ENCODE results near the gene EXD1.
"Not testable (repeated sequence)": the region's sequence is repeated elsewhere in the genome, so short reads cannot be mapped to it uniquely, and the experiment has no call there.

Gene EXD1

GRCh38 chr15:41153733-41154132 lies 76.8 kb downstream of the EXD1 start:
- no peak for TF ChIP-seq CTCF (IDR thresholded peaks at IDR 0.05; ENCODE audit: low read depth, low read length)
- no peak for DNase-seq (ENCODE audit: low read depth, low spot score)
- in situ Hi-C loops (cut with HindIII; ENCODE audit: low sequenced_read_pairs) = no loop called here
- H3K4me3 ChIP-seq (ENCODE audit: low read depth, low read length) = no peak overlapping the region

- DNase-seq (ENCODE audit: low read depth, low spot score) = no peak
- no peak overlapping the region for H3K4me3 ChIP-seq (ENCODE audit: low read depth, low read length)
- in situ Hi-C loops (cut with HindIII; ENCODE audit: low sequenced_read_pairs) = no loop called here
- no peak for TF ChIP-seq CTCF (IDR thresholded peaks at IDR 0.05; ENCODE audit: low read depth, low read length)
These were observed 79.0 kb downstream of the EXD1 start for GRCh38 chr15:41151451-41152005.

GRCh38 chr15:41150279-41150678 lies 80.3 kb downstream of the EXD1 start:
- no peak for TF ChIP-seq CTCF (IDR thresholded peaks at IDR 0.05; ENCODE audit: low read depth, low read length)
- no peak for DNase-seq (ENCODE audit: low read depth, low spot score)
- no peak overlapping the region for H3K4me3 ChIP-seq (ENCODE audit: low read depth, low read length)
- in situ Hi-C loops (cut with HindIII; ENCODE audit: low sequenced_read_pairs) = no loop called here

GRCh38 chr15:41148065-41148464 lies 82.5 kb downstream of the EXD1 start:
- in situ Hi-C loops (cut with HindIII; ENCODE audit: low sequenced_read_pairs) = no loop called here
- DNase-seq (ENCODE audit: low read depth, low spot score) = no peak
- TF ChIP-seq CTCF (IDR thresholded peaks at IDR 0.05; ENCODE audit: low read depth, low read length) = no peak
- no peak overlapping the region for H3K4me3 ChIP-seq (ENCODE audit: low read depth, low read length)

GRCh38 chr15:41139619-41140018 lies 90.9 kb downstream of the EXD1 start:
- in situ Hi-C loops (cut with HindIII; ENCODE audit: low sequenced_read_pairs) = no loop called here

GRCh38 chr15:41139112-41139511 lies 91.4 kb downstream of the EXD1 start:
- H3K4me3 ChIP-seq (ENCODE audit: low read depth, low read length); in situ Hi-C loops (cut with HindIII; ENCODE audit: low sequenced_read_pairs); DNase-seq (ENCODE audit: low read depth, low spot score): not testable (repeated sequence)

More at GRCh38 chr15:41139619-41140018, 90.9 kb downstream of the EXD1 start:
- no peak for DNase-seq (ENCODE audit: low read depth, low spot score)
- no peak for TF ChIP-seq CTCF (IDR thresholded peaks at IDR 0.05; ENCODE audit: low read depth, low read length)
- H3K4me3 ChIP-seq (ENCODE audit: low read depth, low read length) = no peak overlapping the region

- H3K4me3 ChIP-seq (ENCODE audit: low read depth, low read length); DNase-seq (ENCODE audit: low read depth, low spot score); in situ Hi-C loops (cut with HindIII; ENCODE audit: low sequenced_read_pairs): not testable (repeated sequence)
These were observed 95.0 kb downstream of the EXD1 start for GRCh38 chr15:41135580-41135979.

- no peak overlapping the region for H3K4me3 ChIP-seq (ENCODE audit: low read depth, low read length)
- in situ Hi-C loops (cut with HindIII; ENCODE audit: low sequenced_read_pairs) = no loop called here
- DNase-seq (ENCODE audit: low read depth, low spot score) = no peak
- no peak for TF ChIP-seq CTCF (IDR thresholded peaks at IDR 0.05; ENCODE audit: low read depth, low read length)
These were observed 97.1 kb downstream of the EXD1 start for GRCh38 chr15:41133454-41133853.

Data from astrocyte of the spinal cord (primary cell).